HepG2 (cell line): Measurements from ENCODE around the gene SGF29. TPM values are rescaled to one million over a fixed set of nuclear protein-coding genes. Genes with fewer than 3 reads are reported as not detected.

Source experiments
- CBX1 ChIP-seq: IDR thresholded peaks from one replicate; pipeline ENCODE4 v1.6.1; 2016; ENCODE audit warnings: antibody characterized with exemption, low read depth
- CENPT ChIP-seq: sonication (generic); formaldehyde crosslinking; IDR thresholded peaks from 2 replicates; pipeline ENCODE4 v1.8.0; 2022; ENCODE audit warnings: low read depth, mild to moderate bottlenecking, moderate library complexity, missing genetic modification reagents
- FOXM1 ChIP-seq: sonication (generic); formaldehyde crosslinking; IDR thresholded peaks from 2 replicates; pipeline ENCODE4 v1.5.0; 2020; ENCODE audit warnings: missing genetic modification reagents
- HMGA1 ChIP-seq: sonication (generic); formaldehyde crosslinking; conservative IDR thresholded peaks from 2 replicates; pipeline ENCODE4 v1.4.0; 2020; ENCODE audit warnings: missing genetic modification reagents
- HNRNPLL ChIP-seq: fragments of 200-400 bp; formaldehyde crosslinking; IDR thresholded peaks from 2 replicates; pipeline ENCODE4 v1.6.1; 2017; ENCODE audit warnings: mild to moderate bottlenecking, low read depth, low read length; ENCODE audit not compliant: poor library complexity, severe bottlenecking
- KDM5A ChIP-seq: fragments of 200-600 bp; sonication (generic); IDR thresholded peaks from 2 replicates; pipeline ENCODE4 v1.7.0; 2018; ENCODE audit warnings: antibody characterized with exemption, mild to moderate bottlenecking, low read length, borderline replicate concordance
- RARA ChIP-seq: IDR thresholded peaks from 2 replicates; pipeline ENCODE4 v1.6.1; 2016; ENCODE audit warnings: missing genetic modification reagents, missing compliant biosample characterization
- REST ChIP-seq, 2 experiments: IDR thresholded peaks; 2 replicates each; pipeline ENCODE4 v1.6.1; 2011 to 2012; ENCODE audit warnings: low read length in 2 of 2, borderline replicate concordance in 1 of 2, low read depth in 1 of 2, mild to moderate bottlenecking in 1 of 2, moderate library complexity in 1 of 2
- SMARCC2 ChIP-seq: fragments of 450-650 bp; IDR thresholded peaks from 2 replicates; pipeline ENCODE4 v1.6.1; 2017; ENCODE audit warnings: antibody characterized with exemption, mild to moderate bottlenecking
- SMC3 ChIP-seq: IDR thresholded peaks from 2 replicates; pipeline ENCODE4 v1.6.1; 2011; ENCODE audit warnings: low read length, improper control_type of control experiment
- SP2 ChIP-seq: sonication (generic); formaldehyde crosslinking; IDR thresholded peaks from 2 replicates; pipeline ENCODE4 v1.5.1; 2020; ENCODE audit warnings: mild to moderate bottlenecking, missing genetic modification reagents
- TAF1 ChIP-seq: sonication (generic); formaldehyde crosslinking; IDR thresholded peaks from 2 replicates; pipeline ENCODE4 v1.4.0; 2020; ENCODE audit warnings: missing genetic modification reagents
- TRIM22 ChIP-seq: fragments of 450-650 bp; IDR thresholded peaks from 2 replicates; pipeline ENCODE4 v1.6.1; 2017
- YEATS4 ChIP-seq: sonication (generic); formaldehyde crosslinking; IDR thresholded peaks from 2 replicates; pipeline ENCODE4 v1.4.0; 2020; ENCODE audit warnings: missing genetic modification reagents, borderline replicate concordance
- ZBTB20 ChIP-seq: sonication (generic); formaldehyde crosslinking; IDR thresholded peaks from 2 replicates; pipeline ENCODE4 v1.8.1; 2023; ENCODE audit warnings: missing genetic modification reagents, low read depth, mild to moderate bottlenecking, borderline replicate concordance
- ZMYM2 ChIP-seq: sonication (generic); formaldehyde crosslinking; IDR thresholded peaks from 2 replicates; pipeline ENCODE4 v1.8.0; 2022; ENCODE audit warnings: mild to moderate bottlenecking, missing genetic modification reagents
- ZNF451 ChIP-seq: sonication (generic); formaldehyde crosslinking; IDR thresholded peaks from 2 replicates; pipeline ENCODE4 v1.5.0; 2020; ENCODE audit warnings: mild to moderate bottlenecking, missing genetic modification reagents
- ZNF7 ChIP-seq: IDR thresholded peaks from 2 replicates; pipeline ENCODE4 v1.6.1; 2016; ENCODE audit warnings: missing biosample characterization, missing genetic modification reagents
- ZNF720 ChIP-seq: sonication (generic); formaldehyde crosslinking; IDR thresholded peaks from 2 replicates; pipeline ENCODE4 v1.4.0; 2020; ENCODE audit warnings: missing genetic modification reagents
- ZNF780A ChIP-seq: sonication (generic); formaldehyde crosslinking; IDR thresholded peaks from 2 replicates; pipeline ENCODE4 v1.8.0; 2022; ENCODE audit warnings: mild to moderate bottlenecking, missing genetic modification reagents, moderate library complexity
- ZNF781 ChIP-seq: sonication (generic); formaldehyde crosslinking; IDR thresholded peaks from 2 replicates; pipeline ENCODE4 v1.5.1; 2020; ENCODE audit warnings: borderline replicate concordance, mild to moderate bottlenecking, missing genetic modification reagents; ENCODE audit errors: not compliant biosample characterization
- ZSCAN31 ChIP-seq: sonication (generic); formaldehyde crosslinking; IDR thresholded peaks from 2 replicates; pipeline ENCODE4 v1.5.0; 2020; ENCODE audit warnings: low read depth, mild to moderate bottlenecking, missing genetic modification reagents
- polyA plus RNA-seq, 8 experiments: library from polyadenylated mRNA; depleted of rRNA in 3 of 8; stranded (reverse) in 7 of 8; unstranded in 1 of 8; fragments of >200 nt; fragmentation: Illumina TruSeq in 4 of 8; extraction: Trizol in 4 of 8; gene quantifications; 2 replicates each; pipeline versions ENCODE4 v1.2.1 to v1.2.3, GENCODE V29; 2011 to 2016; ENCODE audit warnings: low read depth in 4 of 8, missing spikeins in 1 of 8, mixed read lengths in 1 of 8; ENCODE audit not compliant: insufficient read depth in 1 of 8
- total RNA-seq, 5 experiments: library from RNA; depleted of rRNA; stranded (reverse); fragments of >200 nt; fragmentation: Illumina TruSeq; extraction: Trizol; gene quantifications; 2 replicates each; pipeline ENCODE4 v1.2.3, GENCODE V29; 2016; ENCODE audit warnings: low read depth in 1 of 5
- TF ChIP-seq, protein P1 (sequence below): sonication (generic); formaldehyde crosslinking; IDR thresholded peaks from 2 replicates; pipeline ENCODE4 v1.8.0; 2022; ENCODE audit warnings: mild to moderate bottlenecking, missing genetic modification reagents; ENCODE audit not compliant: insufficient replicate concordance

Gene SGF29
- total and polyA plus RNA-seq, 2 of the 13 experiments (the other 11 are each of a cell fraction or from before 2014, with no cell fraction given), result 5.0 to 29.4 TPM

- 0 out of 2 replicates have a peak, but pooled peaks have one; percentile 12 for TF ChIP-seq SP2 (CRISPR knock-in tag)
- no peak for TF ChIP-seq KDM5A
- no peak for TF ChIP-seq TAF1 (CRISPR knock-in tag)
- TF ChIP-seq CENPT (CRISPR knock-in tag), result 0 out of 2 replicates have a peak, but pooled peaks have one; percentile 22
- TF ChIP-seq REST (IDR thresholded peaks at IDR 0.05; ENCODE audit: borderline replicate concordance in 1 of 2, low read depth in 1 of 2, low read length in 2 of 2), result peak in 1 of 2 experiments; percentile 72; a peak in 1 of 4 replicates
- no peak for TF ChIP-seq HMGA1
- no peak for TF ChIP-seq ZSCAN31 (CRISPR knock-in tag)
- no peak for TF ChIP-seq ZNF451
- no peak for TF ChIP-seq SMC3
- TF ChIP-seq, protein P1, sequence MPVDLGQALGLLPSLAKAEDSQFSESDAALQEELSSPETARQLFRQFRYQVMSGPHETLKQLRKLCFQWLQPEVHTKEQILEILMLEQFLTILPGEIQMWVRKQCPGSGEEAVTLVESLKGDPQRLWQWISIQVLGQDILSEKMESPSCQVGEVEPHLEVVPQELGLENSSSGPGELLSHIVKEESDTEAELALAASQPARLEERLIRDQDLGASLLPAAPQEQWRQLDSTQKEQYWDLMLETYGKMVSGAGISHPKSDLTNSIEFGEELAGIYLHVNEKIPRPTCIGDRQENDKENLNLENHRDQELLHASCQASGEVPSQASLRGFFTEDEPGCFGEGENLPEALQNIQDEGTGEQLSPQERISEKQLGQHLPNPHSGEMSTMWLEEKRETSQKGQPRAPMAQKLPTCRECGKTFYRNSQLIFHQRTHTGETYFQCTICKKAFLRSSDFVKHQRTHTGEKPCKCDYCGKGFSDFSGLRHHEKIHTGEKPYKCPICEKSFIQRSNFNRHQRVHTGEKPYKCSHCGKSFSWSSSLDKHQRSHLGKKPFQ, result no peak
- no peak for TF ChIP-seq HNRNPLL
- TF ChIP-seq ZBTB20 (CRISPR knock-in tag), result no peak
- TF ChIP-seq YEATS4 (CRISPR knock-in tag), result peak; percentile 62; the same call in 1 of the 2 replicates
- TF ChIP-seq ZNF780A, result no peak
- no peak for TF ChIP-seq TRIM22
- peak; percentile 98 for TF ChIP-seq RARA (CRISPR knock-in tag)
- TF ChIP-seq ZNF720 (CRISPR knock-in tag), result no peak
- no peak for TF ChIP-seq CBX1
- no peak; the same call in 1 of the 2 replicates for TF ChIP-seq ZMYM2 (CRISPR knock-in tag)
- no peak for TF ChIP-seq ZNF781 (CRISPR knock-in tag)
- no peak for TF ChIP-seq SMARCC2
- TF ChIP-seq FOXM1 (CRISPR knock-in tag), result no peak
- peak; percentile 58; the same call in 1 of the 2 replicates for TF ChIP-seq ZNF7 (CRISPR knock-in tag)
Observed at GRCh38 chr16:28505489-28506137, 48.1 kb upstream of the SGF29 start (continued).
